LNCaP clone FGC (cell line): Measurements from ENCODE around the gene RBM46.

Experiments used
- DNase-seq: peaks from one replicate; pipeline ENCODE4 v3.0.0-alpha.2; 2011; ENCODE audit warnings: low read depth
- H3K4me3 ChIP-seq: 2 replicates; pipeline ENCODE4 v1.5.1; 2011; ENCODE audit warnings: mild to moderate bottlenecking, low read depth, low read length, control low read depth
- CTCF ChIP-seq: IDR thresholded peaks from 2 replicates; pipeline ENCODE4 v1.5.1; 2012; ENCODE audit warnings: mild to moderate bottlenecking; ENCODE audit not compliant: control insufficient read depth, insufficient read depth; ENCODE audit errors: extremely low read depth

Gene RBM46

GRCh38 chr4:154741131-154741665 is 39.9 kb upstream of the RBM46 start:
- H3K4me3 ChIP-seq: no peak overlapping the region
- no peak for DNase-seq
- TF ChIP-seq CTCF: no peak

GRCh38 chr4:154741922-154742850 is 38.9 kb upstream of the RBM46 start:
- no peak for TF ChIP-seq CTCF
- DNase-seq: no peak
- H3K4me3 ChIP-seq: no peak overlapping the region

GRCh38 chr4:154743683-154744340 is 37.3 kb upstream of the RBM46 start, which contains the start of gene LRAT:
Gene LRAT (plus strand): TSS chr4:154744000. CDS start chr4:154744327, 327 bp downstream.
- no peak within 1 kb of the TSS for H3K4me3 ChIP-seq

GRCh38 chr4:154744341-154744926 is 36.6 kb upstream of the RBM46 start:
- no peak for DNase-seq
- TF ChIP-seq CTCF: no peak
- no peak overlapping the region for H3K4me3 ChIP-seq

More at GRCh38 chr4:154743683-154744340, 37.3 kb upstream of the RBM46 start, which contains the start of gene LRAT:
- no peak for TF ChIP-seq CTCF
- no peak for DNase-seq

GRCh38 chr4:154757713-154758112 is 23.4 kb upstream of the RBM46 start:
- H3K4me3 ChIP-seq: no peak overlapping the region
- no peak for TF ChIP-seq CTCF

GRCh38 chr4:154760895-154761294 is 20.2 kb upstream of the RBM46 start:
- no peak overlapping the region for H3K4me3 ChIP-seq
- no peak for DNase-seq
- no peak for TF ChIP-seq CTCF

More at GRCh38 chr4:154757713-154758112, 23.4 kb upstream of the RBM46 start:
- DNase-seq: no peak
